ENCODE data around the gene TICAM1.
A peak's percentile ranks its signal among the peaks of the same experiment; 100 is the strongest.
"Not testable (repeated sequence)": the region's sequence is repeated elsewhere in the genome, so short reads cannot be mapped to it uniquely, and the experiment has no call there.

TICAM1 gene

GRCh38 chr19:4831304-4831978, at the start of gene TICAM1:
Gene TICAM1, minus strand, starts transcription at chr19:4831712. Its CDS starts 13,335 bp downstream, at chr19:4818377.
- DNase-seq, result no peak

- DNase-seq, result no peak
Observed at GRCh38 chr19:4879041-4879440, 47.5 kb upstream of the TICAM1 start.

DNA sequence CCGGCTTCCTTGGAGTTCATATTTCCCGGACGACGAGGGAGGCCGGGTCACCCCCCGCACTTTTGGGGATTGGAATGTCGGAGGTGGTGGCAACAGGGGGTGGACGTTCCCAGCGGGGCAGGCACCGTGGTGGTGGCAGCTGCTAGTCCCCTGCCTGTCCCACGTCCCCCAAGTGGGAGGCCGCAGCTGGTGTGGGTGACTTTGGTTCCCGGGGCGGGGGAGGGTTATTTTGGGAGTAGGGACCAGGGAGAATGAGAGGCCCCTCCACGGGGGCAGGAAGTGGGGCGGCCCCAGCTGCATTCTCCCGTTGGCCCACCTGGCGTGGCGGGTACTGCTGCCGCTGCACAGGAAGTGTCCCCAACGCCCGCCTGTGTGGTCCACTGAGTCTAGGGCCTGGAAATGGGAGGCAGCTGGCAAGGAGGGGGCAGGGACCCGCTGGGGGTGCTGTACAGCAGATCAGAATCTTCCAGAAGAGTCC, 47.0 kb upstream of the TICAM1 start:
- no peak for DNase-seq

DNA sequence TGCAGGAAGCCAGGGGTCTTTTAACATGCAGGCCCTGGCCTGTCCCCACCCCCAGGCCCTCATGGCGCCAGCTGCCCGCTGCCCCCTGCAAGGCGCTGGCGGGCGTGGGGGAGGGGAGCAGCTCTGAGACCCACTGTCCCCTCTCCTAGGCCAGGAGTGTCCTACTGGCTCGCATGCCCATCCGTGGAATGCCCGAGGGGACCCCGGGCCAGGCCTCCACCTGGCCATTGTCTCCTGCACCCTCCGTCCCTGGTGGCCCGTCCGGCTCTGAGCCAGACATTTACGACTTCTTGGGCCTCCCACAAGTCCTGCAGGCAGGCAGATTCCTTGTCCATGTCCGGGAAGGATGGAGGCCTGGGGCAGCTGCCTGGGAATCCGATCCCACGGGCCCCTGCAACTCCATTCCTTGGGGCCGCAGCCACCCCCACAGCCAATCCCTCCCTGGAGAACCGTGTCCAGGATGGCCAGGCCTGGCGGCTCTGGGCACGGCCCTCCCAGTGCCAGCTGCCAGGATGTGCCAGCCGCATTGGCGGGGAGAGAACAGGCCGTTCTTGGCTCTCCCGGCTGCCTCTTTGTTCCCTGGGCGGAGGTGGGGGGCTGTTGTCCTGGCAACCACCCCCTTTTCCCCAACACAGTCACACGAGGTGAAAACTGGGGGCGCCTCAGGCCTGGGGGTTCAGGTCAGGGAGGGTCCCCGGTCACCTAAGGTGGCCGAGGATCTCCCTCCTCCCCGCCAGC, 46.4 kb upstream of the TICAM1 start:
- DNase-seq, result no peak

DNA sequence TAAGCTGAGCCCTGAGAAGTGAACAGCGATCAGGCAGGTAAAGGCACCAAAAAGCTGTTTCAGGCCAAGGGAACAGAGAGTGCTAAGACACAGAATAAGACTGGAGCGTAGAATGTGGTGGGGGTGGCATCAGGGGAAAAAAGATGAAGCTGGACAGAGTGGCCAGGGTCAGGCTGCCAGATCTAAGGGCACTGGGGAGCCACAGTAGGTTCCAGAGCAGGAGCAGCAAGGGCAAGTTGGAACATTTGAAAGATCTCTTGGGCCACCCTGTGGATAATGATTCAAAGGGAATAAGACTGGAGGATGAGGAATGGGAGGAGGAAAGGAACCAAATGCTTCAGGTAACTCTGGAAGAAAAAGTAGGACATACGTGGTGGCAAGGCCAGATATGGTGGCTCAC, 42.4 kb upstream of the TICAM1 start:
- DNase-seq, result no peak

DNA sequence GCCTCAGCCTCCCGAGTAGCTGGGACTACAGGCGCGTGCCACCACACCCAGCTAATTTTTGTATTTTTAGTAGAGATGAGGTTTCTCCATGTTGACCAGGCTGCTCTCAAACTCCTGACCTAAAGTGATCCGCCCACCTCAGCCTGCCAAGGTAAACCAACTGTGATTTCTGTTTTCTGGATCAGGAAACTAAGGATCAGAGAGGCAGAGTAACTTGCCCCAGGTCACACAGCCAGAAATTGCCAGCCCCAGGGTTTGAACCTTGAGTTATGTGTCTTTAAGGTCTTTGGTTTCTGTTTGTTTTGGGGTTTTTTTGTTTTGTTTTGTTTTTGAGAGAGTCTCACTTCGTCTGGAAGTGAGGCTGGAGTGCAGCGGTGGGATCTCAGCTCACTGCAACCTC, 40.2 kb upstream of the TICAM1 start:
- DNase-seq, result no peak

- no peak for DNase-seq
Observed at GRCh38 chr19:4870025-4870700, 38.7 kb upstream of the TICAM1 start.

- no peak for DNase-seq
Observed at GRCh38 chr19:4868286-4868834, 36.8 kb upstream of the TICAM1 start.

- no peak for DNase-seq
Observed at GRCh38 chr19:4867534-4868285, 36.2 kb upstream of the TICAM1 start, which contains the start of gene PLIN3. Gene PLIN3, minus strand, starts transcription at chr19:4867667. Its CDS starts 6,273 bp downstream, at chr19:4861394.

DNA sequence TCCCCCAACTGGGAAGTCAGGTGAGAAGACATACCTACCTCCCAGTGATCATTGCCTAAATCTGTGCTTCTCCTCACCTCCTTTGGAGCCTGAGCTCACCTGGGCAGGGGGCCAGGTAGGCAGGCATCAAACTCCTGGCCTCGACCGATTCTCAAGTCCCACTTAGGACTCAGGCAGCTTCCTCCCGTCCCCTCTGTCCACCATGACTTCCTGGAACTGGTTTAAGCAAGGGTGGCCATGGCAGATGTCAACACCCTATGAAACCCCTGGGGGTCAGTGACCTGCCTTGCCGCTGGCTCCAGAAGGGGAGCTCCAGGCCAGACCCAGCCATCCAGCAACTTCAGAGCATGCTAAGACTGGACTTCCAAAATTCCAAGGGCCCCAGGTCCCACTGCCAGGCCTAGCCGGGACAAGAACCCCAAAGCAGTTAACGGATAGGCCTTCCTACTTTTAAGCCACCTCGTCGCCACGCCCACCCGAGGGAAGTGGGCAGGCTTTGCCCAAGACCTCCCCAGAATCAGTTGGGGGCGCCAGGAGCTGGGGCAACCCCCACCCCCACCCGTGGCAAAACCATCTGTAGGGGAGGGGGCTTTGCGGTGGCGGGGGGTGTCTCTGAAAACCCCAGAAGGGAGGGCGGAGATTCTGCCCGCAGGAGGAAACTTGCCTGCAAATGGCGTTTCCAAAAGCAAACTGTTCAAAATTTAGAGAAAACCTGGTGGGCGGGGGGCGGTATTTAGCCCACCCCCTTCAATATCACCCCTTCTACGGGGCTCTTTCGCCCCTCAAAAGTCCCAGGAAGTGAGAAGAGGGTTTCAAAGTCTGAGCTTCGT, 35.3 kb upstream of the TICAM1 start:
- DNase-seq, result no peak

DNA sequence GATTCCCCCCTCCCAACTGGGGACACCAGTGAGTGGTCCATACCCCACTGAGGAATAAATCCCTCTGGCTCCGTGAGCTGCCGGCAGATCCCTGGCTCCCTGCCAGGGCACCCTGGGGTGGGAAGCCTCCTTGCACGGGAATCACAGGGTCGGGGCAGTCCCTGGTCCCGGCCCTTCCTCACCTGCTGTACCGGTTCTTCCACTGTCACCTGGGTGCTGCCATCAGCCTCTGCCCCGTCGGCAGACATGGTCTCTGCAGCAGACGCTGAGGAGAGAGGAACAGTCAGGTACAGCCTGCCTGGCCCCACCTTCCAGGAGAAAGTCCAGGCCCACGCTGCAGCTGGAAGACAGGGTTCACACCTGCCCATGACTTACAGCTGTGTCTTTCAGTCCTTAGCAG, 29.6 kb upstream of the TICAM1 start:
- peak; percentile 53 for DNase-seq

DNA sequence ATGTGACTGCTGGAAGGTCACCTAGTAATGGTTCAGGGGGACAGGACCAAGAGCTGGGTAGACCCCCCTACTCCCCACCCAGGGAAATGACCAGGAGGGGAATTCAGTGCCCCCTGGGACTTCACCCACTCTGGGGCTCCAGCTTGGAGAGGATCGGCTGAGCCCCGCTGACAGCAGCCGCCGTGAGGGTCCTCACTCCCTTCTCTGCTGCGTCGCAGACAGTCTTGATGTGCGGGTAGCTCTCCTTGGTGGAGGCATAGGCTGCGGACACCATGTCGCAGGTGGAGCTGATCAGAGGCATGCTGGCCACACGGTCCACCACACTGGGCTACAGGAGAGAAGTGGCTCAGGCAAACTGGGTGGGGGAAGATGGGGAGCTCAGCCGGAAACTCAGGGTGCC, 28.2 kb upstream of the TICAM1 start:
- DNase-seq, result no peak

GRCh38 chr19:4856468-4856867, 25.0 kb upstream of the TICAM1 start:
- DNase-seq, result not testable (repeated sequence)

DNA sequence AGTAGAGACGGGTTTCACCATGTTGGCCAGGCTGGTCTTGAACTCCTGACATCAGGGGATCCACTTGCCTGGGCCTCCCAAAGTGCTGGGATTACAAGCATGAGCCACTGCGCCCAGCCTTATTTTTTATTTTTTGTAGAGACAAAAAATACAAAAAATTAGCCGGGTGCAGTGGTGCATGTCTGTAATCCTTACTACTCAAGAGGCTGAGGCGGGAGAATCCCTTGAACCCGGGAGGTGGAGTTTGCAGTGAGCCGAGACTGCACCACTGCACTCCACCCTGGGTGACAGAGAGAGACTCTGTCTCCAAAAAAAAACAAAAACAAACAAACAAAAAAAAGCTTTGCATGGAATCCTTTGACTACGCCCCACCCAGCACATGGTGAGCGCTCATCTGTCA, 22.0 kb upstream of the TICAM1 start:
- not testable (repeated sequence) for DNase-seq

DNA sequence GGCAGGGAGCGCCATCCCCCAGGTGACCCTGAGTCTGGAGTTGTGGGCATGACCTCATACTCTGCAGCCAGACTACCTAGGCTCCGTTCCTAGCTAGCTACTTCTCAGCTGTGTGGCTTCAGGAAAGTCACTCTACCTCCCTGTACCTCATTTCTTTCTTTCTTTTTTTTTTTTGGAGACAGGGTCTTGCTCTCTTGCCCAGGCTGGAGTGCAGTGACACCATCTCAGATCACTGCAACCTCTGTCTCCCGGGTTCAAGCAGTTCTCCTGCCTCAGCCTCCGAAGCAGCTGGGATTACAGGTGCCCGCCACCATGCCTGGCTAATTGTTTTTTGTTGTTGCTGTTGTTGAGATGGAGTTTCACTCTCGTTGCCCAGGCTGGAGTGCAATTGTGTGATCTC, 21.0 kb upstream of the TICAM1 start:
- DNase-seq, result no peak

DNA sequence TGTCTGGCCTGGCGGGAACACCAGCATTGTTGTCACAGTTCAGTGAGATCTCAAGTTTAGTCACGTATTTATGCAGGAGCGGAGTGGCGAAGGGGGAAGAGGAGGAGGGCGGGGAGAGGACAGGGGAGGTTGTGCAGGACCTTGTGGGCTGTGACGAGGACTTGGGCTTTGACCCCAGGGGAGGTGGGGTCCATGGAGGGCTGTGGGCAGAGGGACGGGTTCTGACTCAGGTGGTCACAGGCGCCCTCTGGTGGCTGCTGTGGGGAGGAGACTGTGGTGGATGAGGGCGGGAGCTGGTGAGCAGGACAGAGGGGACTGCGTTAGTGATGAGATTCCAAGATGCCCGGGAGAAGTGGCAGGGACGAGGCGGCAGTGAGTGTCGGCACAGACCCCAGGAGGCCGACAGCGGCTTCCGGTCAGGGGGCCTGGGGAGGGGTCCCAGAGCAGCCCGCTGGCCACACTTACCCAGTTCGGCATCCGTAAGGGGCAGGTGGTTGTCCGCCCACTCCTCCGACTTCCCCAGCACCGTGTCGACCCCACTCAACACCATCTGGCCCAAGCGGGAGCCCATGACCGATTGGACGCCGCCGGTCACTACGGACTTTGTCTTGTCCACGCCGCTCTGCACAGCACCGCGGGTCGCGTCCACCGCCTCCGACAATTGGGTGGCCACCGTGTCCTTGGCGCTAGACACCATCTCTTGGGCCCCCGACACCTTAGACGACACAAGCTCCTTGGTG, 20.2 kb upstream of the TICAM1 start:
- DNase-seq, result no peak

- DNase-seq, result no peak
Observed at GRCh38 chr19:4849019-4849418, 17.5 kb upstream of the TICAM1 start.

DNA sequence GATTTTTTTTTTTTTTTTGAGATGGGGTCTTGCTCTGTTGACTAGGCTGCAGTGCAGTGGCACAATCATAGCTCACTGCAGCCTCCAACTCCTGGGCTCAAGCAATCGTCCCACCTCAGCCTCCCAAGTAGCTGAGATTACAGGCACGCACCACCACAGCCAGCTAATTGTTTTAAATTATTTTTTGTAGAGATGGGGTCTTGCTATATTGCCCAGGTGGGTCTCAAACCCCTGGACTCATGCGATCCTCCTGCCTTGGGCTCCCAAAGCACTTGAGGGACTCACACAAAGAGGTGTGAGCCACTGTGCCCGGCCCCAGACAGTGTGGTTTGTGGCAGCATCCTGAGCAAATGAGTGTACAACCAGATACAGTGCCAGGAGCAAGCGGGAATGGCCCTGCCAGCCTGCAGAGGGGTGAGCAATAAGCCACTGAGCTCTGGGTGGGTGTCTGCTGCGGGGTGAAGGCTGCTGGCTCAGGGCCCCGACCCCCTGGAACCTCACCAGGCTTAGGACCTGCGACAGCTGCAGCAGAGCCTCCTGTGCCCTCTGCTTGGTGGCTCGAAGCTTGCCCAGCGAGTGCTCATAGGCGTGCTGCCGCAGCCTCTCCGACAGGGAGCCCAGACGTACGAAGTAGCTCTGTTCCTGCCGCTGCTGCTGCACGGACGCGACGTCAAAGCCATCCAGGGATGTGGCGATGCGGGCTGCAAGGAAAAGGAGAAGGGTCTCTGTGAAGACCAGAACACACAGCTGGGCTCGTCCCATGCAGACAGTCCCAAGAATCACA, 15.9 kb upstream of the TICAM1 start:
- no peak for DNase-seq

DNA sequence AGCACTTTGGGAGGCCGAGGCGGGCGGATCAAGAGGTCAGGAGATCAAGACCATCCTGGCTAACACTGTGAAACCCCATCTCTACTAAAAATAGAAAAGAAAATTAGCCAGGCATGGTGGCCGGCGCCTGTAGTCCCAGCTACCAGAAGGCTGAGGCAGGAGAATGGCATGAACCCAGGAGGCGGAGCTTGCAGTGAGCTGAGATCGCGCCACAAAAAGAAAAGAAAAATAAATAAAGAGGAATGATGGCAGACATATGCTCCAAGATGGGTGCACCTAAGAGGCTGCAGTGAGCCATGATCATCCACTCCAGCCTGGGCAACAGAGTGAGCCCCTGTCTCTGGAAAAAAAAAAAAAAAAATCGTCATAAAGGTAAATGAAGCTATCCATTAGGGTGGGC, 14.5 kb upstream of the TICAM1 start:
- DNase-seq, result not testable (repeated sequence)
